Stimulated activated CD8-positive, alpha-beta memory T cell treated with anti-CD3 and anti-CD28 coated beads, Interleukin-15, amount 100 ng/mL, for 48 hours (primary cell): ENCODE data around the gene CTCF.

Experiments used
- DNase-seq, 2 donors: peaks; one replicate each; pipeline ENCODE4 v3.0.0-alpha.2; 2020; ENCODE audit warnings: low read depth in 2 of 2

The CTCF gene

GRCh38 chr16:67534431-67534830 lies 27.9 kb upstream of the CTCF start:
- no peak for DNase-seq

DNA sequence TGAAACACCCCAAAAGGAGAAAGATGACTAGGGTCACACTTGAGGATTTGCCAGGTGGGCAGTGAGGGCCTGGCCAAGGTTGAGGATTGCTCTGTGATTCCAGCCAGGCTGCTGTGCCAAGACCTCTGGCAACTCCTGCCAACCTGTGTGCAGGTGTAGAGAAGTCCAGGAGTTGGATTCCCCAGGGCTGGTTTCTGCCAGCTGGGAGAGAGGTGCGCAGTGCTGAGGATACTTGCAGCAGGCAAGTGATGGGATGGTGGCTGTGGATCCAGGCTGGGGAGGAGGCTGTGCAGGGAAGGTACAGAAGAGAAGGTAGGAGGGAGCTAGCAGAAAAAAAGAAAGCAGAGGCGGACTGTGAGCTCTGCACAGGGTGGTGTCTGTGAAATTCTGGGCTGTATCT lies 27.1 kb upstream of the CTCF start:
- no peak for DNase-seq

DNA sequence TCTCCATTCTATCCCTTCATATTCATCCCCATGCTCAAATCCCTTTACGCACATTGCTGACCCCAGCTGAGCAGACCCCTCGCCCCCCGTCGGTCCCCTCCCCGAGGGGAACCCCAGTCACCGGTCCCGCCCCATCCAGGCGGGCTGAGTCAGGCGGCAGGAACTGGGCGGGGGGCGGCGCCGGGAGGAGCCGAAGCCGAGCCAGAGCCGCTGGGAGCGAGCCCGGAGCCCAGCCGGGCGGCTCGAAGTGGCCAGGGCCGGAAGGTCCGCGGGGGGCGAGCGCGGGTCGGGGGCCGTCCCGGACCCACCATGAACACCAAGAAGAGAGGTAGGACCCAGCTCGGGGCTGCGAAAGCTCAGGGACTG lies 25.1 kb upstream of the CTCF start:
- no peak for DNase-seq

GRCh38 chr16:67537636-67538591 lies 24.4 kb upstream of the CTCF start:
- peak in 1 of 2 donors; percentile 31 for DNase-seq

- DNase-seq = no peak
Measured at GRCh38 chr16:67538666-67539101, 23.6 kb upstream of the CTCF start.

DNA sequence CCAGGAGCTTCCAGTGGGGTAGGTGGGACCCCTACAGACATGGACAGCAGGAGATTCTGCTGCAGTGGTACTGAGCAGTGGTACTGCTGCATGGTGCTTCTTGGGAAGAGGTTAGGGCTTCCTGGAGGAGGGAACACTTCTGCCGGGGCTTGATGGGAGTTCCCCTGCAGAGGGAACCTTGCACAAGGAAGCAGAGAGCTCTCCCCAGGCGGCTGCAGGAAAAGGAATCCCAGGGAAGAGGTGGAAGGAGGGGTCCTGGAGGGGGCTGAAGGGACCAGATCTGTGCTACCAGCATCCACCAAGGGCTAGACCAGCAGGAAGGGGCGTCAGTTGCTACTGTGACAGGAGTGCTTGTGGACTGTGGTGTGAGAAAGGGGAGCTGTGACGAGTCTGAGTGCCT lies 23.1 kb upstream of the CTCF start:
- DNase-seq = no peak

GRCh38 chr16:67539691-67540635 lies 22.4 kb upstream of the CTCF start:
- DNase-seq = no peak

DNA sequence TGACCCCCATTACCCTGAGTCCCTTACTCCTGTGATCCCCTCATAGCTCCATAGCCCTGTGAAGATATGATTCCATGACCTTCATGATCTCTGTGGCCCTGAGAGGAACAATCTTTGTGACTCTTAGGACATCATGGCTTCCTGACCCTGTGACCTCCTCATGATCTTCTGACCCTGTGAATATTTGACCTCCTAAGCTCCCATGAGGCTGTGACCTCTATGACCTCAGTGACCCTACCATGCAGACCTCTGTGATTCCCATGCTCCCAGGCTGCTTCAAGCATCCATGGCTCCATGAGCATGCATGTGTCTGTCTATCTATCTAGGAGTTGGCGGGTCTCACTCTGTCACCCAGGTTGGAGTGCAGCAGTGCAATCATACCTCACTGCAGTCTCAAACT lies 21.6 kb upstream of the CTCF start:
- no peak for DNase-seq

GRCh38 chr16:67541391-67542263 lies 20.7 kb upstream of the CTCF start:
- DNase-seq = no peak

DNA sequence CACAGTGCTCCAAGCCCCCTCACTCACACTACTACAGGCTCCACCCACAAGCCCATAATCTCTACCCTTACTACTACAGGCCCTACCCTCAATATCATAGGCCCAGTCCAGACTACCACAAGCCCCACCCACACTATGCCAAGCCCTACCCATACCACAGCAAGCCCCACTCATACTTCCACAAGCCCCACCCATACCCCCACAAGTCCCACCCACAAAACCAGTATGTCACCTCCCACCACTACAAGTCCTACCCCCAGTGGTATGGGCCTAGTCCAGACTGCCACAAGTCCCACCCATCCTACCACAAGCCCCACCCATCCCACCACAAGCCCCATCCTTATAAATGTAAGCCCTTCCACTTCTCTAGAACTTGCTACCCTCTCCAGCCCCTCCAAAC lies 19.9 kb upstream of the CTCF start:
- DNase-seq = peak; percentile 60 to 66

DNA sequence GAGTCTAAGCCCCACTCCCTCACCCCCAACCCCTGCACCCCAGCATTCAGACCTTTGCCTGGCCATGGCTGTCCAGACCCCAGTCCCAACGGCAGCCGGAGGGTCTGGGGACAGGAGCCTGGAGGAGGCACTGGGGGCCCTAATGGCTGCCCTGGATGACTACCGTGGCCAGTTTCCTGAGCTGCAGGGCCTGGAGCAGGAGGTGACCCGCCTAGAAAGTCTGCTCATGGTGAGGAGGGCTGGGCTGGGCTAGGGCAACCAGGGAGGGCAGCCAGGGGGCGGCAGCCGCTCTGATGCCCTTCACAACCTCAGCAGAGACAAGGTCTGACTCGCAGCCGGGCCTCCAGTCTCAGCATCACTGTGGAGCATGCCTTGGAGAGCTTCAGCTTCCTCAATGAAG lies 19.3 kb upstream of the CTCF start:
- DNase-seq = no peak

- no peak for DNase-seq
Measured at GRCh38 chr16:67543582-67543981, 18.7 kb upstream of the CTCF start.

DNA sequence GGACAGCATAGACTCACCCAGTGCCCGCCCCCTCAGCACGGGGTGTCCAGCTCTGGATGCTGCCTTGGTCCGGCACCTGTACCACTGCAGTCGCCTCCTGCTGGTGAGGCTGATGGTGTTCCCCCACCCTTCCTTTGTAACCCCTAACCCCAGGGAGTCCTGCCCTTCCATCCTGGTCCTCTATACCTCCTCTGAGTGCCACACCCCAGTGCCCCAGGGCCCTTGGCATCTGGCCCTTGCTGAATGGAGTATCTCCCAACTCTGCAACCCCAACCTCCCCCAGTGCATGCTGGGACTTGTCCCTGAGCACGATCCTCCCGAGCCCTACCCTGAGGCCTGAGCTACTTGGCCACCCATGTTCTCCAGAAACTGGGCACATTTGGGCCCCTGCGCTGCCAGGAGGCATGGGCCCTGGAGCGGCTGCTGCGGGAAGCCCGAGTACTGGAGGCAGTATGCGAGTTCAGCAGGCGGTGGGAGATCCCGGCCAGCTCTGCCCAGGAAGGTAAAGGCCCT lies 17.9 kb upstream of the CTCF start:
- DNase-seq = no peak

DNA sequence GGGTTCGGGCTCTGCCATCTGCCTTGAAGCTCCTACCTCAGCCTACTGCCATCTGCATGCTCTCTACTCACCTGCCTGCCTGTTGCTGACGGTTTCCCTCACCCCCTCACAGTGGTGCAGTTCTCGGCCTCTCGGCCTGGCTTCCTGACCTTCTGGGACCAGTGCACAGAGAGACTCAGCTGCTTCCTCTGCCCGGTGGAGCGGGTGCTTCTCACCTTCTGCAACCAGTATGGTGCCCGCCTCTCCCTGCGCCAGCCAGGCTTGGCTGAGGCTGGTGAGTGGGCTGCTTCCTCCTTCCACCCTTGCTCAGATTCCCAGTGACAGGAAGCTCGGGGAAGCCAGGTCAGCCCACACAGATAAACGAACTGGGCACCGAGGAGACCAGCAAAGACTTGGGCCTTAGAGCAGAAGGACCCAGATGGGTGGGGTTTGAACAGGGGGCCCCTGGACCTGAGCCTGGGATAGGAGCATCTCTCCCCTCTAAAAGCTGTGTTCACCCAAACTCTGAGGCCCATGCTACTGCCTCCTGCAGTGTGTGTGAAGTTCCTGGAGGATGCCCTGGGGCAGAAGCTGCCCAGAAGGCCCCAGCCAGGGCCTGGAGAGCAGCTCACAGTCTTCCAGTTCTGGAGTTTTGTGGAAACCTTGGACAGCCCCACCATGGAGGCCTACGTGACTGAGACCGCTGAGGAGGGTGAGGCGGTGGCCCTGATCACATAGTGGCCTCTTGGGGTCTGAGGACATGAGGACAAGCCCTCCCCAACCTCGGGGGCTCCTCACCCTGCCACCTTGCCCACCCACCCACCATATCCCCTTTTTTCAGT lies 17.3 kb upstream of the CTCF start:
- DNase-seq = no peak

GRCh38 chr16:67545665-67546024 lies 16.7 kb upstream of the CTCF start:
- no peak for DNase-seq

GRCh38 chr16:67546091-67546501 lies 16.2 kb upstream of the CTCF start:
- DNase-seq = no peak

GRCh38 chr16:67546761-67547422 lies 15.4 kb upstream of the CTCF start:
- DNase-seq = peak in 1 of 2 donors; percentile 49

- DNase-seq = no peak
Measured at GRCh38 chr16:67547423-67548264, 14.7 kb upstream of the CTCF start.
